ENCODE data around the gene GPRC5B.
A peak's percentile ranks its signal among the peaks of the same experiment; 100 is the strongest.

GPRC5B gene

DNA sequence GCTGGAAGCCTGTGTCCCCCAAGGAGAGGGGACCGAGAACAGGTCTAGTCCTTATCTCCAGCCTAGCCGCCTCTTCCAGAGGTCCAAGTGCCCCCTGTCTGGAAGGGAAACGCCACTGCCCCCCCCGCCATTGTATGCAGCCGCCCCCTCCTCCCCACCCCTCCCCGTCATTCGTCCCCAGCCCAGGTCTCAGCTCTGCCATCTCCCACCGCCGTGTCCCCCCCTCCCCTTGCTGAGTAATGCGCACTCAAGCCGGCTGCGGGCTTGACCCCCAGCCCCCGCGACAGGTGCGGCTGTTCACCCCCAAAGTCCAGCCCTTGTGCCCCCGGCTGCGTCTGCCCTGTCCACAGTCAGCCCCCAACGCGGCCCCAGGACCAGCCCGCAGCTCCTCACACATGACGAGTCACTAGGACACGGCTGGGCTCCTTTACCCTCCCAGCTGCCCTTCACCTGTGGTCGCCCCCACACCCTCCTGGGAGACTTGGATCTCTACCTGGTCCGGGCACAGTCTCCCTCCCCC, 622 bp downstream of the GPRC5B start:
- peak overlapping the region; percentile 32; the same call in 1 of the 2 replicates for H3K27ac ChIP-seq
- TF ChIP-seq, protein P1, sequence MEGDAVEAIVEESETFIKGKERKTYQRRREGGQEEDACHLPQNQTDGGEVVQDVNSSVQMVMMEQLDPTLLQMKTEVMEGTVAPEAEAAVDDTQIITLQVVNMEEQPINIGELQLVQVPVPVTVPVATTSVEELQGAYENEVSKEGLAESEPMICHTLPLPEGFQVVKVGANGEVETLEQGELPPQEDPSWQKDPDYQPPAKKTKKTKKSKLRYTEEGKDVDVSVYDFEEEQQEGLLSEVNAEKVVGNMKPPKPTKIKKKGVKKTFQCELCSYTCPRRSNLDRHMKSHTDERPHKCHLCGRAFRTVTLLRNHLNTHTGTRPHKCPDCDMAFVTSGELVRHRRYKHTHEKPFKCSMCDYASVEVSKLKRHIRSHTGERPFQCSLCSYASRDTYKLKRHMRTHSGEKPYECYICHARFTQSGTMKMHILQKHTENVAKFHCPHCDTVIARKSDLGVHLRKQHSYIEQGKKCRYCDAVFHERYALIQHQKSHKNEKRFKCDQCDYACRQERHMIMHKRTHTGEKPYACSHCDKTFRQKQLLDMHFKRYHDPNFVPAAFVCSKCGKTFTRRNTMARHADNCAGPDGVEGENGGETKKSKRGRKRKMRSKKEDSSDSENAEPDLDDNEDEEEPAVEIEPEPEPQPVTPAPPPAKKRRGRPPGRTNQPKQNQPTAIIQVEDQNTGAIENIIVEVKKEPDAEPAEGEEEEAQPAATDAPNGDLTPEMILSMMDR (conservative IDR thresholded peaks at IDR 0.05) = no peak
- no peak for TF ChIP-seq ZFX (IDR thresholded peaks at IDR 0.05)

DNA sequence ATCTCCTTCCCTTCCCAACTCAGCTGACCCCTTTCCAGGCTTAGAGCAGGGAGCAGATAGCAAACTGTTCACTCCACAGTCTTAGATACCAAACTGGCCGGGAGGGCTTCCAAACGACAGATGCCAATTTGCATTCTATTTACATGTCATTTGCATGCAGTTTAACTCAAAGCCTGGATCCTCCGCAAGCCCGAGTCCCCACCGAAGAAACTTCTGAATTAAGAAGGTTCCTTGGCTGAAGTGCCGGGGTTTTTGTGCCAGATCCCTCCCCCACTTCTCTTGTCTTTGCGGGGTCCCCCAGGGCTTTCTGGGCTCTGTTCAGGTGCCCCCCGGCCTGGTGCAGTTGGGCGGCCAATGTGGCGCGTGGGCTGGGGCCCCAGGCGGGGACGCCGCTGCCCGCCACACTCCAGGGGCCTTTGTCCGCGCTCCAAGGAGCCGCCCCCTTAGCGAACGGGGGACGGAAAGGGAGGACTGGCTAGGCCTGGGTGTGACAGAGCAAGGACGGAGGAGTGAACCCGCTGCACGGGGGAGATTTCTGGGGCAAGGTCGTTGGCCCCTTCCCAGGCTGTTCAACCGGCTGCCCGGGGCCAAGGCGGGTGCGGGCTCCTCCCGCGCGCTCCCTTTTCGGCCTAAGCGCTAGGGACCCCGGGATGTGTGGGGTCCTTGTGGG, 1.2 kb downstream of the GPRC5B start:
- TF ChIP-seq, protein P1 (conservative IDR thresholded peaks at IDR 0.05) = no peak
- no peak for TF ChIP-seq ZFX (IDR thresholded peaks at IDR 0.05)
- H3K27ac ChIP-seq = no peak overlapping the region

DNA sequence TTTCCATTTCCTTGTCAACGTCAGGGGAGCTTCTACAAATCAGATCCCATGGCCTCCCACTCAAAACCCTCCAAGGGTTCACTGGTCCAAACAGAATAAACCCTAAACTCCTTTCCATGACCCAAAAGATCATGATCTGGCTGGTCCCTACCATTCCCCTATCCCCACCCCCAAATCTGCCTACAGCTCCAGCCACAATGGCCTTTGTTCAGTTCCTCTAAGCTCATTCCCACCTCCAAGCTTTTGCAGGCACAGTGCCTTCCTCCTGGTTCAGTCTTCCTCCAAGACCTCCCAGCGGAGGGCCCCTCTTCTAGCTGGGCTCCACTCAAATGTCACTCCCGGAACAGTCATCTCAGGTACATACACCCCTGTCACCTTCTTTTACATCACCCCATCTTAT, 2.0 kb downstream of the GPRC5B start:
- TF ChIP-seq ZFX (IDR thresholded peaks at IDR 0.05) = no peak
- TF ChIP-seq, protein P1 (conservative IDR thresholded peaks at IDR 0.05) = no peak
- H3K27ac ChIP-seq = no peak overlapping the region

DNA sequence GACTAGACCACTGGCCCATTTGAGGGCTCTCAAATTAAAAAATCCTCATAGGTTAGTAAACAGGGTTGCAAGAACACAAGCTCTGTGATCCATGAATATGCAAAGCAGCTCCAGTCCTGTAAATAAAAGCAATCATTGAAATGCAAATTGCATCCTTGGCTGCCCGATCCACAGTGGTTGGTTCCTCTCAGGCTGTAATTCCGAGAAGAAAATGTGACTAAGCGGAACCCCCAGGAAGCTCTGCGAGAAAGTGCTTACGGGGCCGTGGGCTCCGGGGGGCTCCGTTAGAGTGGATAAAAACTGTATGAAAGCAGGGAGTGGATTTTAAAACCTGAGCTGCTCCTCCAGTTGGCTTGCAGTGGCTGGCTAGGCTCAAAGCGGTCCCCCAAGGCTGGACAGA, 2.5 kb downstream of the GPRC5B start:
- H3K27ac ChIP-seq = no peak overlapping the region
- no peak for TF ChIP-seq ZFX (IDR thresholded peaks at IDR 0.05)
- TF ChIP-seq, protein P1 (conservative IDR thresholded peaks at IDR 0.05) = no peak

DNA sequence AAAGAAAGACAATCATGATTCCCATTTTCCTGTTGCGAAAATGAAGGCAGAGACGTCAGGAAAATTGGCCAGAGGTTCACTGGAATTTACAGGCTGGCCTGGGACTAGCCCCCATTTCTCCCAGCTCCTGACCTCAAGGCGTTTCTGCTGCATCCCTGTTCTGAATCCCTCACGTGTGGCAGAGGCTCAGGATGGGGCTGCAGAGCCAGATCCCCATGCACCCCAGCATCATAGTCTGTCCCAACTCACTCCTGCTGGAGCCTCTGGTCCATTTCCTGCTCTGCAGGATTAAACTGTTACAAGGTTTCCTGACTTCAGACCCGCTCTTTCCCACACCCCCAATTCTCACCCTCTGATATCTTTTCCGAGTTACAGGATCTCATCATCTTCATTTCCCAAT, 2.9 kb downstream of the GPRC5B start:
- TF ChIP-seq, protein P1 (conservative IDR thresholded peaks at IDR 0.05) = no peak
- no peak for TF ChIP-seq ZFX (IDR thresholded peaks at IDR 0.05)
- no peak overlapping the region for H3K27ac ChIP-seq

- H3K27ac ChIP-seq = no peak overlapping the region
- no peak for TF ChIP-seq ZFX (IDR thresholded peaks at IDR 0.05)
- TF ChIP-seq, protein P1 (conservative IDR thresholded peaks at IDR 0.05) = no peak
These were observed 3.6 kb downstream of the GPRC5B start for GRCh38 chr16:19881028-19881427.

DNA sequence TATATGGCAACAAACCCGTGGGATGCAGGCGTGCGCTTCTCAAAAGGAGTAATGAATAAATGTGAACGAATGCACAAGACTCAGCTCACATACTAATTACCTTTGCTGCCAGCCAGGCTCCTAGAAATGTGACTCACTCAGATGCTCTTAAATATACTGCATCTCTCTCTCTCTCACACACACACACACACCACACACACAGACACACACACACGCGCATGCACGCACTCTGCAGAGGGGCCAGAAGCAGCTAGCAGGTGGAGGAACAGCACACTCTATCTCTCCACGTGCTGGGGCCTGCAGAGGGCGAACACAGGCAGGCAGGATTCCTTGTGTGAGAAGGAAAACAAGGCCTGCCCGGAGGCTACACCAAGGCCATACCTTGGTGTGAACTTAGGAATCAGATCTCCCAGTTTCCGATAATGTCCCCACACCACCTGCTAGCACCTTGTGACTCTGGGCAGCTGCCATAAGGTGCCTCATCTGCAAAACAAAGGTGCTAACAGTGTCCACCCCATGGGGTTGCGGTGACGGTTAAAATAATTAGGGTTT, 5.3 kb downstream of the GPRC5B start:
- H3K27ac ChIP-seq = no peak overlapping the region
- no peak for TF ChIP-seq ZFX (IDR thresholded peaks at IDR 0.05)
- TF ChIP-seq, protein P1 (conservative IDR thresholded peaks at IDR 0.05) = no peak
